Adipose tissue (tissue), 3 donors: ENCODE measurements around the gene ARHGAP22. TPM values are rescaled to one million over a fixed set of nuclear protein-coding genes. Genes with fewer than 3 reads are reported as not detected.

Experiments used
- H3K27ac ChIP-seq: one replicate; pipeline ENCODE4 v1.5.1; 2013; ENCODE audit warnings: low read depth, low read length
- WGBS, 3 donors: extraction: QIAGEN DNeasy Blood & Tissue Kit; methylation state at CpG; one replicate each; pipeline ENCODE4 v1.1.7; 2013; 5-methylcytosine and 5-hydroxymethylcytosine counted together
- polyA plus RNA-seq, 3 donors: library from polyadenylated mRNA; stranded (reverse); fragments of 200-250 nt; gene quantifications; one replicate each; pipeline ENCODE4 v1.2.3, GENCODE V29; 2013
- donor health status: healthy with polysubstance abuse.
- donor health status: Bipolar disorder and iron deficiency.
- donor health status: healthy.

The ARHGAP22 gene
- polyA plus RNA-seq, 3 donors, result 0.56 to 2.9 (median 0.98) TPM

DNA sequence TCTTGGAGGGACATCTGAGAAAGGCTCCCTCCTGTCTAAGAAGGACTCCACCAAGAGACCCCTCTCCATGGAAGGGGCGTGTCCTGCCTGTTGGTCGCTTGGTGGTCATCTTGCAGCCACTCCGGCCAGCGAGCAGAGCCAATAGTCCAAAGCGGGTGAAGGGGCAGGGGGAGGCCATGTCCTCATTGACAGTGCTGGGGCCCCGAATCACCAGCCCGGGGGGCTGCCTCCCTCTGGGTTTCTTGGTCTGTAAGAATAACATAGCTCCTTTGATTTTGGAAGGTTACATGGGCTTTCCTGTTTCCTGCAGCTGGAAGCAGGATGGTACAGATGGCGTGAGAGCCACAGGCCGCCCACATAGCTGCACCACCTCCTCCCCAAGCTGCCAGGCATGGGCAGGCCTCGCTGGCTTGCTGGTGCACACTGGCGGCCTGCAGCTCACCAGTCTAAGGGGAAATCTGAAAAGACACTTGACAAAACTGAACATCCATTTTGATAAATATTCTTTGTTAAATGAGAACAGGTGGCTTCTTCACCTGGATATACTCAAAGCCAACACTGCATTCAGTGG is 105.8 kb downstream of the ARHGAP22 start:
- no peak overlapping the region for H3K27ac ChIP-seq
- 86 to 92% (median 86%) methylated on average over 11 of the region's 11 CpGs for WGBS, 3 donors

DNA sequence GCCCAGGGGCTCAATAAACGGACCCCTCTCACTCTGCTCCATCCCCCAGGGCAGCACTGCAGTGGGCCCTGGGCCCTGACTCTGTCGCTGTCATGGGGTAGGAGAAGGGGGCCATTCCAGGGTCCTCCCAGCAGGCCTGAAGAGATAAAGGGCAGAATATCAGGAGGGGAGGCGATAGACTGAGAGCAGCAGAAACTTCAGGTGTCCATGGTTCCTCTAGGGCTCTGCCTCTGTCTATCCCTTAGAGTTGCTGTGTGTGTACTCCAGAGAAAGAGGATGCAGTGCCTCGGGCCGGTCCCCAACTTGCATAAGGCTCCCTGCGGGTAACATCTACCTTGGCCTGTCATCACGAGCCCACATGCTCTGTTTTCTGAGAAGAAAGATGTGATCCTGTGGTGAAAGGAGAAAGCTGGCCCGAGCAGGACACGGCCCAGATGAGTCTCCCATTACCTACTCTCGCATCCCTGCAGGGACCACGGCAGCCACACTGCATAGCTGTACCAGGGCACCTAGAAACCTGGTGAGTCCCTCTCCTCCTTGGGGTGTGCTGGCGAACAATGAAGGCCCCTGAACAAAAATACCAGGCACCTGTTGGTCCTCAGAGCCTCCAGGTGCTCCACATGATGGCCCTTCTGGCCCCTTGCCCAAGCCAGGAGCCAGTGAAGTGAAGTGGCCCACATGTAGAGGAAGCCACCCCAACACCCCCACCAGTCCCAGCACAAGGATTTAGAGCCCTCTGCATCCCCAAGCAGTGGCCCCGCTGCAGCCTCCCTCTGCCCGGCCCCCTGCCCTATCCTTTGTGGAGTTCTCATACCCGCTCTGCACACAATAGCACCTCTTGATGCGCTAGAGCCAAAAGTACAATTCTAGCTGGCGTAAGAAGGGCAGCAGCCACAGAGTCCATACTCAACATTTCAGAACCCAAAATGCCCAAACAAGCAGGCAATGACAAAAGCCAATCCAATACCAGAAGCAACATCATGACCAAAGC is 106.8 kb downstream of the ARHGAP22 start:
- no peak overlapping the region for H3K27ac ChIP-seq
- WGBS, 3 donors, result 82 to 91% (median 88%) methylated on average over 17 of the region's 17 CpGs

DNA sequence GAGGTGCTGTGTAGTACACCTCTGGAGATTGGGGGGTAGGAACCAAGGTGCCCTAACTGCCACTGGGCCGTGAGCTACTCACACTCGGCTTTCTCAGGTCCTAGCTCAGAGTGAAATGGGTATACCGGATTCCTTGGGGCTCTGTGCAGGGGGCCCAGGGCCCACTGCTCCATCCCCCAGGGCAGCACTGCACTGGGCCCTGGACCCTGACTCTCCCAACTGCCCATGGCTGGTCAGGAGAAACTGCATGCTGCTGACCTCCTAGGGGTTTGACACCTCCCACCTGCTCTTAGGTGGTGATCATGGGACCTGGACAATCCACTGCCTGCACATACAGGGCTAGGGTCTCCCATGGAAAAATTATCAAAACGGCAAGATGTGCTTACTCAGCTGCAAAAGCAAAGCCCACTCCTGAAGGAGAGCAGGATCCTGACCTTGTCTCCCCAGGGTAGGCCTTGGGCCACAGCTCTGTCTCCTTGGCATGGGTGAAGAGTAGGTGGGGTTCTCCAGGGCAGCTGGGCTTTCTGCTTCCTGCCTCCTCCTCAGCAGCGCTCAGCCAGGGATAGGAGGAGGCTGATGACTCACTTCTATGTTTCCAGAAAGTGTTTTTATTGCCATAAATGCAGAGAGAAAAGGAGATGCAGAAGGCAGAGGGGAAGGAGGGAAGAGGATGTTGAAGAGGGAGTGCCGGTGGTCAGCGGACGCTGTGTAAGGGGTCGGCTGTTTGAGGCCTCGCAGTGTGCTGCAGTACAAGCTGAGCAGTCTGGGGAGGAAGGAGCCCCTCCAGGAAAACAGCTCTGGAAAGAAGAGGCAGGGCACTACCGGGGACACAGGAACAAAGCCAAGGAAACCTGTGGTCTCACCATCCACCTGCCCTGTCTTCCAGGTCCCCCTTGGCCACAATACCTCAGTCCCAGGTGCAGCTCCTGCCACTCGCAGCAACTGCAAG is 107.8 kb downstream of the ARHGAP22 start:
- whole genome bisulfite sequencing, 3 donors, result 38 to 78% (median 46%) methylated on average over 12 of the region's 12 CpGs
- no peak overlapping the region for H3K27ac ChIP-seq

DNA sequence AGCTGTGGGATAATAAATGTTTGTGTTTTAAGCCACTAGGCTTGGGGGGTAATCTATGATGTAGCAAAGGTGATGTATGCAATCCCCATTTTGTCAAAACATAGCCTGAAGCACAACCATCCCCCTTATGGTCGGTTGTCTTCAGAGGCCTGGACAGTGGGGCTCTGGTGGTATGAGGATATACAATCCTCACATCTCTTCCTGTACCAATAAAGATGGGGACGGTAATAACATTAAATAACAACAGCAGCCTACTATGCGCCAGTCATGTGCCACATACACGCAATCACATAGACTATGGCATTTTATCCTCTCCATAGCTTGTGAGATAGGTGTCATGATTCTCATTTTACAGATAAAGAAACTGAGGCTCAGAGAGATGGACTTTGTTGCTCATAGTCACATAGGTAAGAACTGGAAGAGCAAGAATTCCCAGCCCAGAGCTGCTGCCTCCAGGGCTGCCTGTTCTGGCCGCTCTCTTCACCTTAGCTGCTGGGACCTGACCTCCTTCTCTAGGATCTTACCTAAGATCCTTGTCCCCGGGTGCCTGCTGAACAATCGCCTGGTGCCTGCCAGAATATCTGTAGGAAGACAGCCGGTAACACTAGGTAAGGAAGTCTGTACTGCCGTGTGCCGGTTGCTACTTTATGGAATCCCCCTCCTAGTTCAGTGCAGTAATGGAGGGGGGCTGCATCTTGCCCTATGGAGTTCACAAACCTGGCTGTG is 108.6 kb downstream of the ARHGAP22 start:
- 84 to 93% (median 85%) methylated on average over 10 of the region's 10 CpGs for WGBS, 3 donors
- H3K27ac ChIP-seq, result no peak overlapping the region

DNA sequence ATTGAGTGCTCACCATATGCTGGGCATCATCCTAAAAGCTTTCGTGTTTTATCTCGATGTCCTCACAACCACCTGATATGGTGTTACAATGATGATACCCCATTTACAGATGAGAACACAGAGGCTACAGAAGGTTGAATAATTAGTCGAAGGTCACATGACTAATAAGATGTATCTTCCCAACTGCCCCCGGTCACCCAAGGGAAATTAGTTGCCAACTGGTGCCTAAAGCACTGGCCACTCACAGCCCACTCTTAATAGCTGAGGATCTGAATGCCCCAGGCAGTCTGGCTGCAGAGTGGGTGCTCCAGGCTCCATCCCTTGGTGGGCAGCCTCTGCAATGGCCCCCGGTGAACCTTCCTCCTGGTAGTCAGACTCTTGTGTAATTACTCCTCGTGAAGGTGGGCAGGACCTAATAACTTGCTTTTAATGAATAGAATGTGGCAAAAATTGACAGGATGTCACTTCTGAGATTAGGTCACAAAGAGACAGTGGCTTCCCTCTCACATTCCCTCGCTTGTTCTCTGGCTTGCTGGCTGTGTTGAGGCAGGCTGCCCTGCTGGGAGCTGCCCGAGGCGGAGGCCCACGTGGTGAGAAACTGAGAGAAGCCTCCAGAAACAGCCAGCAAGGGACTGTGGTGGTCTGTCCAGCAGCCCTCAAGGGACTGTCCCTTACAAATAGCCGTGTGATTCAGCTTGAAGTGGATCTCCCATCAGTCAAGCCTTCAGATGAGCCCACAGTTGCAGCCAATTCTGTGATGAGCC is 109.4 kb downstream of the ARHGAP22 start:
- WGBS, 3 donors, result 79 to 87% (median 84%) methylated on average over 11 of the region's 11 CpGs
- no peak overlapping the region for H3K27ac ChIP-seq

DNA sequence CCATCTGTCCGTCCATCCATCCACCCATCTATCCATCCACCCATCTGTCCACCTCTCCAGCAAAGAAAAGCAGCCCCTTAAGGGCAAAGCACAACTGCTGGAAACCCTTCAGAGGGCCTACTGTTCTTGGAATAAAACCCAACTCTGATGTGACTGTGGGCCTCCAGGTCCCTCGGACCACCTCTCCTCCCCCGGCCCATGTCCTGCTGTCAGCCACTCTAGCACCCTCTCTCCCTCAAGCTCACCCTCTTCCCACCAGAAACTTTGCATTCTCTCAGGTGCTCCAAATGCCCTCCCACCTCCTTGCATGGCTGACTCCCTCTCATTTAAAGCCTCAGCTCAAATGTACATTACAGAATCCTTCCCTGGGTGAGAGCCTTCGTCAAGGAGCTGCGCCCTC is 110.3 kb downstream of the ARHGAP22 start:
- 70 to 80% (median 76%) methylated on average over 5 of the region's 5 CpGs for WGBS, 3 donors
- H3K27ac ChIP-seq, result no peak overlapping the region

DNA sequence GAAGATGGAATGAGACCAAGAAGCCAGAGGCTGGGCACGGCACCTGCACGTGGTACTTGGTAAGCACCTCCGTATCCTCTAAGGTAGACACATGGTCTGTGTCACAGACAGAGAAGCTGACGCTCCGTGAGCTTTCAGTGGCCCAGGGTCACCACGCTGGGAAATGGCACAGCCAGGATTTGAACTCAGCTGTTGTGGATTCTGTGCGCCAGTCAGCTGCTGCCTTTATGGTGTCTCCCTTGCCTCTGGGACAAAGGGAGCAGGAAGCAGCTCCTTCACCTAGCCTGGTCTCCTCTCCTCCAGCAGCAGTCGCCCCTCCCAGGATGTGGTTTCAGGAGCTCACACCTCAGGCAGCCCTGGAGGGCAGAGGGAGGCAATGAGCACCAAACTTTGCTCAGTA is 110.8 kb downstream of the ARHGAP22 start:
- WGBS, 3 donors, result 66 to 76% (median 68%) methylated on average over 8 of the region's 8 CpGs
- H3K27ac ChIP-seq, result no peak overlapping the region

DNA sequence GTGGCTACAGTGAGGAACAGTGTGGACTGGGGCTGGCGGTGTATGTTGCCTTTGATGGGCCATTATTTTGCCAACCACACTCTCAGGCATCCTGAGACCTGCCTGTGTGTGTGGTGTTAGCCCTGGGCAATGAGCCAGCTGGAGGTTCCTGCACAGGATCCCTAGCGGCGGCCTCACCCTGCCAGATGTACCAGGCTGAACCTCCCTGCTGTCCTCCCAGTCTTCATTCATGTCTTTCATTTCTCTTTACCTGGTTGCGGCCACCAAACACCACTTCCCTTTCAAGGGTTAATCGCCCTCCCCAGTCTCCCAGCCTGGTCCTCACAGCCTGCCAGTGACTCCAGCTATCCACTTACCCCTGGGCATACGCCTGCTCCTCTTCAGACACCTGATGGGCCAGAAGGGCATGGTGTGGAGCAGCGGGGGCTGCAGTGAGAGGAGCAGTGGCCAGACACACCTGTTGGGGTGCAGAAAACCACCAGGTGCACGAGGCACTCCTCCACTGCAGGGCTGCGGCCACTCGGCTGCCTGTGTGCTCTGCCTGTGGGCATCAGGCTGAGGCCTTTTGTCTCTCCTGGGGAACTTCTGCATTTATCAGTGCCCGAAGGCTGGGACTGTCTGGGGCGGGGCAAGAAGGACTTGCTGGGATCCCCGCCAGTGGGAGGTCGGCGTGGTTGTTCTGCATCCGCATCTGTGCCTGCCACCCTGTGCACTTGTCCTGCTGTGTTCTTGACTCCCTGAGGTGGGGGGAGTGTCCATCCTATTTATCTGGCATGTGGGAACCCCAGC is 111.6 kb downstream of the ARHGAP22 start:
- 54 to 82% (median 61%) methylated on average over 16 of the region's 16 CpGs for WGBS, 3 donors
- no peak overlapping the region for H3K27ac ChIP-seq

DNA sequence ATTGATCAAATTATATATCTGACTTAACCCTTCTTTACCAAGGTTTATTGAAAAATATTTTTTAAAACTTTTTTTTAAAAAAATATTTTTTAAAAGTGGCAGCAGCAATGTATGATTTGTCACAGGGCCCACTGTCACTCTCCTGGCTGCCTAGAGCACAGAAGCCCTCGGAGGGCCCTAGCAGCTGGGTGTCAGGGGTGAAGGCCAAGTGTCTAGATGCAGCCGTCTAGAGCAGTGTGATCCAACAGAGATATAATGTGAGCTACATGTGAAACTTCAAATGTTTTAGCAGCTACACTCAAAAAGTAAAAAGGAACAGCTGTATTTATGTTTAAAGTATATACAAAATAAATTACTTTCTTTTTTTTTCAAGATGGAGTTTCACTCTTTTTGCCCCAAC is 112.7 kb downstream of the ARHGAP22 start:
- WGBS, 3 donors, result 65 to 73% (median 68%) methylated on average over 2 of the region's 2 CpGs
- H3K27ac ChIP-seq, result no peak overlapping the region

DNA sequence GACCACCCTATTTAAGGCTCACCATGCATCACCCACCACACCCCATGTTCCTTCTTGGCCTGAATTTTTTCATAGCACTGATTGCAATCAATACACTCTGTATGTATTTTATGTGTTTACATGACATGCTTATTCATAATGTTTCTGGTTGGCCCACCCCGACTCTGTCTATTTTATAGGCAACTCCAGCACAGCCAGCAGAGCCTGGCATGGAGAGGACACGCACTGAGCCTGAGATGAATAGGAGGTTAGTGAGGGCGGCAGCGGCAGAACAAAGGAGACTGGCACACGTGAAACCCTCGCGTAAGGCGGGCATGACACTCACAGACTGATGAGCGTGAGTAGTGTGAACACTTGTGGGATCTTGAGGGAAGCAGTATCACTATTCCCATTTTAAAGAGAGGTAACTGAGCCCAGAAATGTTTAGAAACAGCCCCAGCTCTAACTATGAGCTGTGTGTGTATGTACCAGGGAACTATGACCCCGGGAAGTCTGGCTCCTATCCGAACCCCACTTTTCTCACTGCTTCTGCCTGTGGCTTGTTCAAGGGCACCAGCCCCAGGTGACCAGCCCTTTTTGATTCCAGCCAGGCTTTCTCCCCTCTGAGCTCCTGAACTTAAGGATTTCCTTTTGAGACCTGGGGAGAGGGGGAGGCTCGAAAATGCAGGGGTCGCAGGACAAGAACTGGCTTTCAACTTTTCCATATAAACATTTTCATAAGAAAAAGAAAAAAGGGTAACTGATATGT is 113.3 kb downstream of the ARHGAP22 start:
- WGBS, 3 donors, result 87 to 95% (median 94%) methylated on average over 13 of the region's 13 CpGs
- H3K27ac ChIP-seq, result no peak overlapping the region

DNA sequence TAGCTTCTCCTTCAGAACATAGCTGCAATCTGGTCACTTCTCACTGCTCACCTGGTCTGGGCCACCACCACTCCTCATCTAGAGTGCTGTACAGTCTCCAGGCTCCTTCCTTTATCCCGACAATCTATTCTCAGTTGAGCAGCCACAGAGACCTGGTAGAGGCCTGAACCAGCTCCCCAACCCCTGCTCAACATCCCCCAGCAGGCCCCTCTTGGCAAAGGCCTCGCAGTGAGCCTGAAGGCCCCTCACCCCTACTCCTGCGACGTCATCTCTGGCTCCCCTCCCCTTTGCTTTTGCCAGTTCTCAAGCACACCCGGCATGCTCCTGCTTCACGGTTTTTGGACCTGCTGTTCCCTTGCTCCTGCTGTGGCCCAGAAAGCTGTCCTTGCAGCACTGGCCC is 113.9 kb downstream of the ARHGAP22 start:
- WGBS, 3 donors, result 71 to 78% (median 77%) methylated on average over 6 of the region's 6 CpGs
- no peak overlapping the region for H3K27ac ChIP-seq

DNA sequence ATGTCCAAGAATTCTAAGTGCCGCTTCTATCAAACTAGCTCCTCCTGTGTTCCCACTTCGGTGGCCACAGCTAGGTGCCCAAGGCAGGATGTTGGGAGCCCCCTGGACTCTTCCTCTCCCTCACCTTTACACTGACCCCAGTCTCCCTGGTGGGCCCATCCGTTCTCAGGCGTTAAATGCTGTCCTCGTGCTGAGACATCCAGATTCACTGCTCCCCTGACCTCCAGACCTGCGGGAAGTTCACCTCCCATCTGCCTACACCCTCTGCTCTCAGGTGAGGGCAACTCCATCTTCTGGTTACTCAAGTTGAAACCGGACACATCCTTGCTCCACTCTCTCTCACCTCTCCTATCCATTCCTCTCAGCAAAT is 114.3 kb downstream of the ARHGAP22 start:
- no peak overlapping the region for H3K27ac ChIP-seq
- 87 to 89% (median 88%) methylated on average over 7 of the region's 7 CpGs for WGBS, 3 donors

DNA sequence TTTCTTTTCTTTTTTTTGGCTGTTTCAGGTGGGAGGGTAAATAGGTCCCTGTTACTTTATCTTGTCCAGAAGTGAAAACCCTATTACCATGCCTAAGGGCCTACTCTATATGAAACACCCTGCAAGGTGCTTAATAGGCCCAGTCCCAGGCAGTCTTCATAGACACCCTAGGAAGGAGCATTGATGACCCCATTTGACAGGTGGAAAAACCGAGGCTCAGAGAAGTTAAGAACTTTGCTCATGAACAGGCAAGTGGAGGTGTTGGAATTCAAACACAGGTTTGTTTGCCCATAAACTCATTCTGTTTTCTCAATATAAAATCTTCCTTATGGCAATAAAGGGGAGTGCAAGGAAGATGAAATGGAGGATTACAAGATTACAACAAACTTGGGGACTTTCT is 115.8 kb downstream of the ARHGAP22 start:
- WGBS, 3 donors, result 91 to 96% (median 91%) methylated on average over 1 of the region's 1 CpG
- no peak overlapping the region for H3K27ac ChIP-seq

DNA sequence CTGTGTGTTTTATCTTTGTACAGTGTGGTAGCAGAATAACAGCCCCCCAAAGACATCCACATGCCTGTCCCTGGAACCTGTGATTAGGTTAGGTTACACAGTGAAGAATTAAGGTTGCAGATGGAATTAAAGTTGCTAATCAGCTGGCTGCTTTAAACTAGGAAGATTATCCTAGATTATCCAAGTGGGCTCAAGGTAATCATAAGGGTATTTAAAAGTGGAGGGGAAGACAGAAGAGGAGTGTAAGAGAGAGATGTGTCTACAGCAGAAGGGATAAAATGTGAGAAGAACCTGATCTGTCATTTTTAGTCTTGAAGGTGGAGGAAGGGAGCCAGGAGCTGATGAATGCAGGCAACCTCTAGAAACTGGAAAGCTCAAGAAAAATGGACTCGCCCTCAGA is 117.6 kb downstream of the ARHGAP22 start:
- no peak overlapping the region for H3K27ac ChIP-seq
- WGBS, 3 donors, result 83 to 96% (median 91%) methylated on average over 1 of the region's 1 CpG

DNA sequence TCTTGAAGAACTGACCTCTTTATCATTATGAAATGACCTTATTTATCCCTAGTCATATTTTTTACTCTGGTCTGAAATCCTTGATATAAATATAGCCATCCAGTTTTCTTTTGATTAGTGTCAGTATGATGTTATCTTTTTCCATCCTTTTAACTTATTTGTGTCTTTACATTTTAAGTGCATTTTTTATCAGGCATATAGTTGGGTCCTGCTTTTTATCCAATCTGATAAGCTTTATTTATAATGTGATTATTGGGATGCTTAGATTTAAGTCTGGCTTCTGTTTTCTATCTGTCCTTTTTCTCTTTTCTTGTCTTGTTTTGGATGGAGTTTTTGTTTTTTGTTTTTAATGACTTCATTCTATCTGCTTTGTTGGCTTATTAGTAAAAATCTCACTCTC is 119.2 kb downstream of the ARHGAP22 start:
- H3K27ac ChIP-seq, result no peak overlapping the region

DNA sequence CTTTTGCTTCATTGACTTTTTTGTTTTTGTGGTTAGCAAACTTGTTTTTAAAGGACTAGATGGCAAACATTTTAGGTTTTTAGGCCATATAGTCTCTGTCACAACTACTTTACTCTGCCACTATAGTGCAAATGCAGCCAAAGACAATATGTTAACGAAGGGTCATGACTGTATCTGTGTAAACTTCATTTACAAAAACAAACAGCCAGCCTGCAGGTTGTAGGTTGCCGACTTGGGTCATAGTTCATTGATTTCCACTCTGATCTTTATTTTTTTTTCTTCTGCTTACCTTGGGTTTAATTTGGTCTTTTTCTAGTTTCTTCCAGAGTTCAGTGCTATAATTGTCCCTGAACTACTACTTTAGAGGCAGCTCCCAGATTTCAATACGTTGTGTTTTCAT is 120.0 kb downstream of the ARHGAP22 start:
- no peak overlapping the region for H3K27ac ChIP-seq
- WGBS, 3 donors, result 55 to 88% (median 82%) methylated on average over 3 of the region's 3 CpGs
